HL-60 (cell line): Measurements from ENCODE around the gene CHMP6.

ENCODE experiments used
- GABPA ChIP-seq: IDR thresholded peaks from 2 replicates; pipeline ENCODE4 v1.6.1; 2012; ENCODE audit warnings: low read depth
- POLR2AphosphoS5 ChIP-seq: IDR thresholded peaks from 2 replicates; pipeline ENCODE4 v1.6.1; 2012; ENCODE audit warnings: low read depth
- TF ChIP-seq, protein P1 (sequence below): IDR thresholded peaks from one replicate; pipeline ENCODE4 v1.5.1; 2011; ENCODE audit warnings: low read length, control low read depth, inconsistent platforms; ENCODE audit not compliant: insufficient read depth

DNA sequence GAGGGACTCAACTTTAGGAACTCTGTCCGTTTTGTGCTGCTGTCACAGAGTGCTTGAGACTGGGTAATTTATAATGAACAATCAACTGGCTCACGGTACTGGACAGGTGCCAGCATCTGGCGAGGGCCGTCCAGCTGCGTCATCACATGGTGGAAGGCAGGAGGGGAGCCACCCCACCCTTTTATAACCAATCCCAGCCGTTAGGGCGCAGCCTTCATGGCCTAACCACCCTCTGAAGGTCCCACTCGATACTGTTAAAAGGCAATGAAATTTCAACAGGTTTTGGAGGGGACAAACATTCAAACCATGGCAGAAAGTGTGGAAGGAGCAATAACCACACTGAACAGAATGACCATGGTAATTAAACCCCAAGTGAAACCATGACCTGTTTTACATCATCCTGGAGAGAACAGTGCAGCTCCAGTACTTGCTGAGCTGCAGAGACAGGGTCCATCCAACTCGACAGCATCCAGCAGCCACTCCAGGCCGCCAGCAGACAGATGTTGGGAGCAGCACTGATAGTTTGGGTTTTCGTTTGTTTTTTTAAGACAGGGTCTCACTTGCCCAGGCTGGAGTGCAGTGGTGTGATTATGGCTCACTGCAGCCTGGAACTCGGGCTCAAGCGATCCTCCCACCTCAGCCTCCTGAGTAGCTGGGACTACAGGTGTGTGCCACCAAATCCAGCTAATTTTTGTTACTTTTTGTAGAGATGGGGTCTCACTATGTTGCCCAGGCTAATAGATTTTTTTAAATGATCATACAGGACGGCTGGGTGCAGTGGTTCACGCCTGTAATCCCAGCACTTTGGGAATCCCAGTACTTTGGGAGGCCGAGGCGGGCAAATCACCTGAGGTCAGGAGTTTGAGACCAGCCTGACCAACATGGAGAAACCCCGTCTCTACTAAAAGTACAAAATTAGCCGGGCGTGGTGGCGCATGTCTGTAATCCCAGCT, 11.0 kb downstream of the CHMP6 start:
- TF ChIP-seq, protein P1, sequence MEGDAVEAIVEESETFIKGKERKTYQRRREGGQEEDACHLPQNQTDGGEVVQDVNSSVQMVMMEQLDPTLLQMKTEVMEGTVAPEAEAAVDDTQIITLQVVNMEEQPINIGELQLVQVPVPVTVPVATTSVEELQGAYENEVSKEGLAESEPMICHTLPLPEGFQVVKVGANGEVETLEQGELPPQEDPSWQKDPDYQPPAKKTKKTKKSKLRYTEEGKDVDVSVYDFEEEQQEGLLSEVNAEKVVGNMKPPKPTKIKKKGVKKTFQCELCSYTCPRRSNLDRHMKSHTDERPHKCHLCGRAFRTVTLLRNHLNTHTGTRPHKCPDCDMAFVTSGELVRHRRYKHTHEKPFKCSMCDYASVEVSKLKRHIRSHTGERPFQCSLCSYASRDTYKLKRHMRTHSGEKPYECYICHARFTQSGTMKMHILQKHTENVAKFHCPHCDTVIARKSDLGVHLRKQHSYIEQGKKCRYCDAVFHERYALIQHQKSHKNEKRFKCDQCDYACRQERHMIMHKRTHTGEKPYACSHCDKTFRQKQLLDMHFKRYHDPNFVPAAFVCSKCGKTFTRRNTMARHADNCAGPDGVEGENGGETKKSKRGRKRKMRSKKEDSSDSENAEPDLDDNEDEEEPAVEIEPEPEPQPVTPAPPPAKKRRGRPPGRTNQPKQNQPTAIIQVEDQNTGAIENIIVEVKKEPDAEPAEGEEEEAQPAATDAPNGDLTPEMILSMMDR: no peak
- TF ChIP-seq POLR2AphosphoS5 (no peak), GABPA (no peak)
